HG03159 (cell line): ENCODE data around the gene ACTN2.

Source experiments
- ATAC-seq: cut with Tn5 transposase; IDR thresholded peaks from one replicate; pipeline ENCODE4 v1.9.1; 2021; ENCODE audit warnings: mild to moderate bottlenecking, moderate library complexity; ENCODE audit not compliant: unreplicated experiment

ACTN2 gene

GRCh38 chr1:236812334-236813030 lies 126.2 kb downstream of the ACTN2 start:
- no peak for ATAC-seq
